ENCODE data around the gene FBXW7. TPM values are rescaled to one million over a fixed set of nuclear protein-coding genes. Genes with fewer than 3 reads are reported as not detected.

The FBXW7 gene
- polyA plus RNA-seq (2011; rRNA removed): 9.2 and 12.5 TPM in 2 replicates
- polyA plus RNA-seq (2012; cell fraction: cytosol; rRNA removed): 2.1 TPM in 2 replicates
- 4.0 and 4.1 TPM in 2 replicates for polyA plus RNA-seq (2012; cell fraction: nucleus; rRNA removed)
- polyA plus RNA-seq (2017; fragmentation: RNase III; extraction: RNeasy Plus Mini Kit Qiagen cat#74134 plus additional on column Dnase treatment): 7.2 to 10.2 TPM (median 7.3 TPM) in 3 replicates
- 13.7 and 14.7 TPM in 2 replicates for polyA minus RNA-seq (2011; rRNA and poly(A)+ RNA removed)

- ChIA-PET POLR2A (interaction anchor here (0.9 to 2.5 kb wide), 4 partner anchors 35 to 244 kb away, joined by 3 to 10 read pairs (median 4); partner anchors contain the start of genes ARFIP1 and TIGD4), CTCF (interaction anchor here (0.9 to 1.2 kb wide), 4 partner anchors 32 to 200 kb away, joined by 3 to 8 read pairs (median 4); no protein-coding TSS in a partner anchor)
Observed at GRCh38 chr4:152535903-152536544, at the start of gene FBXW7. Gene FBXW7 (minus strand): TSS chr4:152536092. CDS start chr4:152411803, 124,289 bp downstream.

GRCh38 chr4:152585023-152585441, 49.1 kb upstream of the FBXW7 start:
- ChIA-PET POLR2A (no interaction called here), CTCF (no interaction called here)
- DNase-seq (ENCODE audit: low read depth in 1 of 2, low spot score in 1 of 2): no peak
- Histone ChIP-seq H3K4me2 (no peak overlapping the region), H3K4me1 (no peaks in the 10 kb centered on the region), H3K9me3 (no peaks in the 10 kb centered on the region), H3K27ac (no peak overlapping the region), H3K4me3 (no peak overlapping the region)
- no peak for FAIRE-seq
- no peak for ATAC-seq
- WGBS (ENCODE audit: missing lambda C conversion rate): 73% methylated on average over 7 of the region's 7 CpGs
- no peak for TF ChIP-seq ATOH8 (CRISPR knock-in tag; IDR thresholded peaks at IDR 0.05; ENCODE audit: low read depth)
- TF ChIP-seq GATA3 (IDR thresholded peaks at IDR 0.05; ENCODE audit: borderline replicate concordance): no peak
- TF ChIP-seq HES2 (IDR thresholded peaks at IDR 0.05): no peak
- TF ChIP-seq FOSL2 (IDR thresholded peaks at IDR 0.05): no peak
- no peak for TF ChIP-seq FOSL2 (CRISPR knock-in tag; IDR thresholded peaks at IDR 0.05)
- TF ChIP-seq NR3C1 (IDR thresholded peaks at IDR 0.05): no peak
- TF ChIP-seq POLR2AphosphoS2 (conservative IDR thresholded peaks at IDR 0.05; ENCODE audit: low read length): no peak

More at GRCh38 chr4:152535903-152536544, at the start of gene FBXW7:
- 6% methylated on average over 7 of the region's 63 CpGs for WGBS (ENCODE audit: missing lambda C conversion rate)
- H3K9me3 ChIP-seq: no peaks in the 10 kb centered on the region
- FAIRE-seq (no peak), ATAC-seq (peak; percentile 94 to 95), DNase-seq (ENCODE audit: low read depth in 1 of 2, low spot score in 1 of 2) (peak; percentile 87 to 96)
- peaks cover 19% of the 10 kb centered on the region for H3K4me1 ChIP-seq
- peak within 1 kb of the TSS; percentile 98 for H3K4me2 ChIP-seq
- peak within 1 kb of the TSS; percentile 78 to 96 for H3K27ac ChIP-seq
- peak; percentile 81 for TF ChIP-seq RFX5 (IDR thresholded peaks at IDR 0.05)
- TF ChIP-seq BCL3 (IDR thresholded peaks at IDR 0.05): peak; percentile 49; the same call in 1 of the 3 replicates
- TF ChIP-seq SMC3 (IDR thresholded peaks at IDR 0.05): no peak
- TF ChIP-seq PHF8 (IDR thresholded peaks at IDR 0.05; ENCODE audit: borderline replicate concordance, low read depth): 0 out of 2 replicates have a peak, but pooled peaks have one; percentile 37
- no peak for TF ChIP-seq FOSL2 (IDR thresholded peaks at IDR 0.05)
- TF ChIP-seq FOSL2 (CRISPR knock-in tag; IDR thresholded peaks at IDR 0.05): no peak
- peak; percentile 56 for TF ChIP-seq MAX (IDR thresholded peaks at IDR 0.05)
- TF ChIP-seq GATA3 (IDR thresholded peaks at IDR 0.05; ENCODE audit: borderline replicate concordance): no peak
- no peak for TF ChIP-seq HES2 (IDR thresholded peaks at IDR 0.05)
- TF ChIP-seq RAD21 (conservative IDR thresholded peaks at IDR 0.05 in 1 of 2, IDR thresholded peaks at IDR 0.05 in 1 of 2): no peak; a peak in 1 of 5 replicates
- no peak for TF ChIP-seq HDAC2 (IDR thresholded peaks at IDR 0.05)
- peak; percentile 97; the same call in 1 of the 2 replicates for TF ChIP-seq MAZ (IDR thresholded peaks at IDR 0.05; ENCODE audit: borderline replicate concordance, low read depth, low read length)
- no peak for TF ChIP-seq HEYL (CRISPR knock-in tag; IDR thresholded peaks at IDR 0.05)
- no peak for TF ChIP-seq NFE2L2 (conservative IDR thresholded peaks at IDR 0.05; ENCODE audit: low read length)
- 0 out of 2 replicates have a peak, but pooled peaks have one; percentile 35 for TF ChIP-seq KDM5A (IDR thresholded peaks at IDR 0.05)
- no peak for TF ChIP-seq ELK1 (IDR thresholded peaks at IDR 0.05; ENCODE audit: low read depth, low read length)
- peak; percentile 62 for TF ChIP-seq POLR2A (IDR thresholded peaks at IDR 0.05; ENCODE audit: low read length)
- no peak for TF ChIP-seq NPAS2 (CRISPR knock-in tag; IDR thresholded peaks at IDR 0.05; ENCODE audit: borderline replicate concordance)
- TF ChIP-seq JUN (IDR thresholded peaks at IDR 0.05): peak in 1 of 2 experiments; percentile 66; a peak in 3 of 5 replicates
- TF ChIP-seq CBX8 (IDR thresholded peaks at IDR 0.05): no peak
- H3K4me3 ChIP-seq: peak within 1 kb of the TSS; percentile 93

All from A549 (cell line).